Fibroblast of villous mesenchyme (primary cell): ENCODE results near the gene ZNF254. TPM values are rescaled to one million over a fixed set of nuclear protein-coding genes. Genes with fewer than 3 reads are reported as not detected.

ENCODE experiments used
- DNase-seq: peaks from one replicate; pipeline ENCODE4 v3.0.0-alpha.2; 2010; ENCODE audit warnings: low read depth
- H3K4me3 ChIP-seq: 2 replicates; pipeline ENCODE4 v1.5.1; 2011; ENCODE audit warnings: low read depth, mild to moderate bottlenecking, low read length
- total RNA-seq: library from RNA; depleted of rRNA; stranded (reverse); fragments of >200 nt; gene quantifications from 2 replicates; pipeline ENCODE4 v1.2.3, GENCODE V29; 2012
- TF ChIP-seq, protein P1 (sequence below): IDR thresholded peaks from 2 replicates; pipeline ENCODE4 v1.5.1; 2012; ENCODE audit warnings: low read depth, mild to moderate bottlenecking, low read length; ENCODE audit not compliant: insufficient read depth

ZNF254 gene
- total RNA-seq, 1 donor, result 15.5 TPM

DNA sequence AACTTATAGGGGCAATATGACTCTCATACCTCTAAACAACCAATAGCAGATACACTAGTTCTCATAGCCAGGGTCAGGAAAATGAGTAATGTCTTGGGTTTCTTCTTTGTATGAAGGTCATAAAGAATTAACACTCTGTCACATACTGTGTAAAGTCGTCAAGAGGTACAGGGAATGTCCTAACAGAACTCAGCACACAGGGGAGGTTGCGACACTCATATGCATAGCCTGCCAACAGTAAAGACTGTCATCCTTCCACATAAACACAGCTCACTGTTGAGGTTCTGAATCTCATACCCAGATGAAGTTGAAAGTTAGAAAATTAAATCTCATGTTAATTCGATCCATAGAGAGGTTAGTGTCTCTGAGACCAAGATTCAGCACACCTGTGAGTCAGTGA is 34.2 kb upstream of the ZNF254 start:
- no peak overlapping the region for H3K4me3 ChIP-seq
- TF ChIP-seq, protein P1, sequence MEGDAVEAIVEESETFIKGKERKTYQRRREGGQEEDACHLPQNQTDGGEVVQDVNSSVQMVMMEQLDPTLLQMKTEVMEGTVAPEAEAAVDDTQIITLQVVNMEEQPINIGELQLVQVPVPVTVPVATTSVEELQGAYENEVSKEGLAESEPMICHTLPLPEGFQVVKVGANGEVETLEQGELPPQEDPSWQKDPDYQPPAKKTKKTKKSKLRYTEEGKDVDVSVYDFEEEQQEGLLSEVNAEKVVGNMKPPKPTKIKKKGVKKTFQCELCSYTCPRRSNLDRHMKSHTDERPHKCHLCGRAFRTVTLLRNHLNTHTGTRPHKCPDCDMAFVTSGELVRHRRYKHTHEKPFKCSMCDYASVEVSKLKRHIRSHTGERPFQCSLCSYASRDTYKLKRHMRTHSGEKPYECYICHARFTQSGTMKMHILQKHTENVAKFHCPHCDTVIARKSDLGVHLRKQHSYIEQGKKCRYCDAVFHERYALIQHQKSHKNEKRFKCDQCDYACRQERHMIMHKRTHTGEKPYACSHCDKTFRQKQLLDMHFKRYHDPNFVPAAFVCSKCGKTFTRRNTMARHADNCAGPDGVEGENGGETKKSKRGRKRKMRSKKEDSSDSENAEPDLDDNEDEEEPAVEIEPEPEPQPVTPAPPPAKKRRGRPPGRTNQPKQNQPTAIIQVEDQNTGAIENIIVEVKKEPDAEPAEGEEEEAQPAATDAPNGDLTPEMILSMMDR, result no peak
- DNase-seq, result peak; percentile 59

DNA sequence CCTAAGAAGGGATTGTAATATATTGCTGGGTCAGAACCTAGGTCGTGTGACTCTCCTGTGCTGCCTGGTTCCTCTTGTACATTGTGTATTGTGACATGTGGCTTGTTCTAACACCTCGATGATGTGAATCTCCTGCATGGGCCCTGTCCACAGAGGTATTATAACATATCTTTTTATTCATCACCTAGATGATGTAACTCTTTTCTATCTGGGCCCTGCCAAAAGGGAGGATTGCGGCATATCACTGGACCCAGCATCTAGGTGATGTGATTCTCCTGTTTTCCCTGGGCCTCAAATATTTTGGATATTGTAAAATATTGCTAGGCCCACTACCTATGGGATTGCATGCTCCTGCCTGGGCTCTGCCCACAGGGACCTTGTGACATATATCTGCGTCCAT is 33.4 kb upstream of the ZNF254 start:
- TF ChIP-seq, protein P1, result no peak
- DNase-seq, result no peak
- H3K4me3 ChIP-seq, result no peak overlapping the region

DNA sequence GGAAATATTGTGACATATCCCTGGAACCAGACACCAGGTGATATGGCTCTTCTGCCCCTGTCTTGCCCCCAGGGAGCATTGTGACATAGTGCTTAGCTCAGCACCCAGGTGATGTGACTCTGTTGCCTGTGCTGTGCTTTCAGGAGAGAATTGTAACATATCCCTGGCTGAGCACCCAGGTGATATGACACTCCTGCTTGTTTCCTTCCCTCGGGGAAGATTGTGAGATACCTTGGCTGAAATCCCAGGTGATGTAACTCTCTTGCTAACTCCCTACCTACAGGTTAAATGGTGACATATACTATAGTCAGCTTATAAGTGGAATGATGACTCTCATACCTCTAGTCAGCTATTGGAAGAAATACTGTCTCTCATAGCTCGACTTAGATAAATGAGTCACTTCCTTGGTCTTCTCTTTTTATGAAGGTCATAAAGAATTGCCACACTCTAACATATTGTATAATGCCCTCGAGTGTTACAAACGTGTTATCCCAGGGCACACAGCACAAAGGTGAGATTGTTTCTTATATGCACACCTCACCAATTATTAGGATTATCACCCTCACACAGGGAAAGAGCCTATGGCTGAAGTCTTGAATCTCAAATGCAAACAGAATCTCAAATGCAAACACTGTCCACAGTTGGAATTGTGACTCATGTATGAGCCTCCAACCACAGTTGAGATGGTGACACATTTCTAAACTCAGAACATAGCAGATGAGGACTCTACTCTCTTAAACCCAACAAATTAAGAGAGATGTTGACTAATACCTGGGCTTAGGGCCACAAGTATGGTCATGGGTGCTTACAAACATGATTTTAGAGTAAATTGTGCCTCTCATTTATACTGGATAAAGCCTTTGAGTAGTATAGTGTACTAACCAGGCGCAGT is 32.7 kb upstream of the ZNF254 start:
- TF ChIP-seq, protein P1, result no peak
- peak; percentile 59 for DNase-seq

DNA sequence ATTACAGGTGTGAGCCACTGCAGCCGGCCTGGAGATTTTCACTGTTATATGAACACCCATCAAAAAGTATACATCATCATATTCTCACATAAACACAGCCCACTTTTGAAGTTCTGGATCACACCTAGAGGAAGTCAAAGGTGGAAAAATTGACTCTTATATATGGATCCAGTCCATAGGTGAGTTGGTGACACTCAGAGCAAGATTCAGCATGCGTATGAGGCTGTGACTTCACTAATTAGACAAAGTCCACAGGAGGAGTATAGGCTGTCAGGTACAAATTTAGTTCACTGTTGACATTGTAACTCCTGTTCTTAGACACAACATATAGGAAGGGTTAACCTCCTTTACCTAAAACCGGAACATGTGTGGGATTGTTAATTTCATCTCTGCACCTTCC is 31.4 kb upstream of the ZNF254 start:
- DNase-seq, result no peak
- no peak overlapping the region for H3K4me3 ChIP-seq
- TF ChIP-seq, protein P1, result no peak

More for the DNA sequence above, 32.7 kb upstream of the ZNF254 start:
- H3K4me3 ChIP-seq, result no peak overlapping the region

DNA sequence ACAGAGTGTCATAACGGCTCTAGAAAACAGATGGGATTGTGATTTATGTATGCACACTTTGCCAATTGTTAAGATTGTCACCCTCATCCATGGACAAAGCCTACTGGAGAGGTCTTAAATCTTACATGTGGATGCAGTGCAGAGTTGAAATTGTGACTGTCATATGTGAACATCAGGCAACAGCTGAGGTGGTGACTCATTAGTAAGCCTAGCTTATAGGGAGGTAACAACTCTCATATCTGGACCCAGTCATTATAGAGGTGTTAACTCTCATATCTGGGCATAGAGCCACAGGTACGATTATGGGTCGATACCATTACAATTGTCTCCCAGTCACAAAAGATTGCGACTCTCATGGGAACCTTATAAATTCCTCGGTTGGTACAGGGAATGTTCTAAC is 29.8 kb upstream of the ZNF254 start:
- no peak overlapping the region for H3K4me3 ChIP-seq
- TF ChIP-seq, protein P1, result no peak
- DNase-seq, result no peak

DNA sequence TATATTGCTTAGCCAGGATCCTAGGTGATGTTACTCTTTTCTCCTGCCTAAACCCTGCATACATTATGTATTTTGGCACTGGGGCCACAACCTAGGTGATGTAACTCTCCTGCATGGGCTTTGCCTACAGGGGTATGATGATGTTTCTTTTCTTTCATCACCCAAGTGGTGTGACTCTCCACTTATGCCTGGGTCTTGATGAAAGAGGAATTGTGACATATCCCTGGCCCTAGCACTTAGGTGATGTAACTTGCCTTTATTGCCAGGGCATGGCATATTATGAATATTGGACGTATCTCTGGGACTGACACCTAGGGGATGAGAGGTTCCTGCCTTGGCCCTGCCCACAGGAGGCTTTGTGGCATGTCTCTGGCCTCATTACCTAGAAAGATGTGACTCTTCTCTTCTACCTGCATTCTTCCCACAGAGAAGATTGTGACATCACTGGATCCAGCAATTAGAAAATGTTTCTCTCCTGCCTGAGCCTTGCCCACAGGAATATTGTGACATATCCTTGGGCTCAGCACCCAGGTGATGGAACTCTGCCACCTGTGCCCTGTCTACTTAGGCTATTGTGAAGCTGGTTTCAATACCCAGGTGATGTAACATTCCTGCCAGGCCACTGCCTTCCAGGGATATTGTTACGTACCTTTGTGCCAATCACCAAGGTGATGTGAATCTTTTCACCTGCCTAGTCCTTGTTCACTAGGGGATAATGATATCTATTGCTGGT is 27.3 kb upstream of the ZNF254 start:
- H3K4me3 ChIP-seq, result no peak overlapping the region
- no peak for DNase-seq
- TF ChIP-seq, protein P1, result no peak
